HG02571 (cell line): ENCODE measurements around the gene BPGM.

Experiments
- ATAC-seq: cut with Tn5 transposase; IDR thresholded peaks from one replicate; pipeline ENCODE4 v1.9.1; 2021; ENCODE audit warnings: mild to moderate bottlenecking, moderate library complexity; ENCODE audit not compliant: unreplicated experiment

Gene BPGM

GRCh38 chr7:134714470-134715205 is 68.0 kb downstream of the BPGM start:
- ATAC-seq = no peak

- no peak for ATAC-seq
Observed at GRCh38 chr7:134718211-134718875, 71.7 kb downstream of the BPGM start.

- ATAC-seq = no peak
Observed at GRCh38 chr7:134720091-134720935, 73.7 kb downstream of the BPGM start.

GRCh38 chr7:134721171-134721570 is 74.5 kb downstream of the BPGM start:
- ATAC-seq = no peak

- ATAC-seq = no peak
Observed at GRCh38 chr7:134722786-134723322, 76.2 kb downstream of the BPGM start.

GRCh38 chr7:134723892-134724291 is 77.2 kb downstream of the BPGM start:
- no peak for ATAC-seq

- no peak for ATAC-seq
Observed at GRCh38 chr7:134724606-134725005, 78.0 kb downstream of the BPGM start.

- ATAC-seq = no peak
Observed at GRCh38 chr7:134726581-134726980, 79.9 kb downstream of the BPGM start.

GRCh38 chr7:134727711-134728110 is 81.1 kb downstream of the BPGM start:
- ATAC-seq = no peak
